Ammon's horn (tissue), 1 donor: ENCODE data around the gene SLAMF9.

ENCODE experiments used
- DNase-seq: peaks from one replicate; pipeline ENCODE4 v3.0.0-alpha.2; 2016; ENCODE audit warnings: low spot score

SLAMF9 gene

GRCh38 chr1:159953536-159954515, at the start of gene SLAMF9:
TSS of gene SLAMF9 (minus strand) at chr1:159954237. CDS start at chr1:159954137, 100 bp downstream.
- DNase-seq, result no peak

GRCh38 chr1:160001440-160001839, 47.4 kb upstream of the SLAMF9 start:
- no peak for DNase-seq

- no peak for DNase-seq
Measured at GRCh38 chr1:159999204-159999603, 45.2 kb upstream of the SLAMF9 start.

- no peak for DNase-seq
Measured at GRCh38 chr1:159996653-159997052, 42.6 kb upstream of the SLAMF9 start.

- DNase-seq, result no peak
Measured at GRCh38 chr1:159994896-159995295, 40.9 kb upstream of the SLAMF9 start.

- DNase-seq, result no peak
Measured at GRCh38 chr1:159993911-159994310, 39.9 kb upstream of the SLAMF9 start.

- DNase-seq, result no peak
Measured at GRCh38 chr1:159992161-159992560, 38.1 kb upstream of the SLAMF9 start.

GRCh38 chr1:159991513-159991912, 37.5 kb upstream of the SLAMF9 start:
- no peak for DNase-seq

GRCh38 chr1:159990005-159990404, 36.0 kb upstream of the SLAMF9 start:
- no peak for DNase-seq

- DNase-seq, result peak; percentile 33
Measured at GRCh38 chr1:159989581-159989980, 35.5 kb upstream of the SLAMF9 start.

- no peak for DNase-seq
Measured at GRCh38 chr1:159988006-159988405, 34.0 kb upstream of the SLAMF9 start.

- no peak for DNase-seq
Measured at GRCh38 chr1:159987186-159987585, 33.1 kb upstream of the SLAMF9 start.

- no peak for DNase-seq
Measured at GRCh38 chr1:159986531-159986930, 32.5 kb upstream of the SLAMF9 start.

- no peak for DNase-seq
Measured at GRCh38 chr1:159986093-159986492, 32.1 kb upstream of the SLAMF9 start.

- DNase-seq, result no peak
Measured at GRCh38 chr1:159985473-159985872, 31.4 kb upstream of the SLAMF9 start.

- no peak for DNase-seq
Measured at GRCh38 chr1:159983681-159984080, 29.6 kb upstream of the SLAMF9 start.

- DNase-seq, result no peak
Measured at GRCh38 chr1:159982280-159982679, 28.2 kb upstream of the SLAMF9 start.

GRCh38 chr1:159981351-159982055, 27.5 kb upstream of the SLAMF9 start:
- no peak for DNase-seq

GRCh38 chr1:159980786-159981185, 26.7 kb upstream of the SLAMF9 start:
- no peak for DNase-seq

GRCh38 chr1:159980076-159980475, 26.0 kb upstream of the SLAMF9 start:
- no peak for DNase-seq

- DNase-seq, result no peak
Measured at GRCh38 chr1:159979257-159979656, 25.2 kb upstream of the SLAMF9 start.

GRCh38 chr1:159978107-159978398, 24.0 kb upstream of the SLAMF9 start:
- no peak for DNase-seq

- no peak for DNase-seq
Measured at GRCh38 chr1:159977364-159978106, 23.5 kb upstream of the SLAMF9 start.
